NT2/D1 (cell line): ENCODE data around the gene GRB14.

Experiments
- SUZ12 ChIP-seq: IDR thresholded peaks from 2 replicates; pipeline ENCODE4 v1.6.1; 2011; ENCODE audit not compliant: insufficient read length, insufficient read depth; ENCODE audit errors: extremely low read depth
- YY1 ChIP-seq: IDR thresholded peaks from 2 replicates; pipeline ENCODE4 v1.6.1; 2011; ENCODE audit not compliant: insufficient read length, insufficient read depth
- ZNF274 ChIP-seq: IDR thresholded peaks from 2 replicates; pipeline ENCODE4 v1.6.1; 2011; ENCODE audit warnings: mild to moderate bottlenecking, low read depth, low read length

DNA sequence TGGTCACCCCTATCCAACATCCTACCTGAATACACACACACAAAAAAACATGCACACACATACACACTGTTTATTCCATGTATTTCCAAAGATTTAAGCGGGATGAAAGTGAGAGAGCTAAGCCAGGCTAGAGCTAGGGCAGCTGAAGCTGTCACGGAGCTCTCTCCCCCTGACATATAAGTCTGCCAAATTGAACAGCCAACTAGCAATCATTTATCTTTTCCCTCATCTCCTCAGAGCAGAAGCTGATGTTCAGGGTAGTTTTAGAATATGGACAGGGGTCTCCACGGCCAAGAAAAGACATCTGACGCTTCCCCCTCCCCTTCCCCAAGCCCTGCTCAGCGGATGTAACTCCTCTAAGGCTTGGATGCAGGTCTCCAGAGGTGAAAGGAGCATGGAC is 171.6 kb downstream of the GRB14 start:
- TF ChIP-seq ZNF274: no peak
- TF ChIP-seq YY1: no peak
- no peak for TF ChIP-seq SUZ12
